K562 (cell line): ENCODE data around the gene PGAP2. TPM values are rescaled to one million over a fixed set of nuclear protein-coding genes. Genes with fewer than 3 reads are reported as not detected.

Experiments
- CBX5 ChIP-seq: IDR thresholded peaks from 2 replicates; pipeline ENCODE4 v1.6.1; 2014; ENCODE audit warnings: low read depth, borderline replicate concordance
- EP400 ChIP-seq: fragments of 450-650 bp; IDR thresholded peaks from 2 replicates; pipeline ENCODE4 v1.6.1; 2017; ENCODE audit warnings: antibody characterized with exemption, mild to moderate bottlenecking, moderate library complexity
- HDAC8 ChIP-seq: fragments of 450-650 bp; IDR thresholded peaks from 2 replicates; pipeline ENCODE4 v1.6.1; 2016; ENCODE audit warnings: mild to moderate bottlenecking, missing genetic modification characterization, moderate library complexity, missing compliant biosample characterization
- HOXB6 ChIP-seq: fragments of 250-450 bp; sonication (Bioruptor Pico); IDR thresholded peaks from 2 replicates; pipeline ENCODE4 v1.5.1; 2022; ENCODE audit warnings: mild to moderate bottlenecking, borderline replicate concordance
- KAT8 ChIP-seq: fragments of 450-650 bp; IDR thresholded peaks from 2 replicates; pipeline ENCODE4 v1.6.1; 2016; ENCODE audit warnings: low read depth, mild to moderate bottlenecking
- MTF1 ChIP-seq: fragments of 250-450 bp; sonication (Bioruptor Pico); IDR thresholded peaks from 2 replicates; pipeline ENCODE4 v1.9.0; 2021; ENCODE audit warnings: moderate library complexity, mild to moderate bottlenecking, inconsistent platforms, borderline replicate concordance
- NCOA6 ChIP-seq: fragments of 450-650 bp; IDR thresholded peaks from 2 replicates; pipeline ENCODE4 v1.6.1; 2017; ENCODE audit warnings: mild to moderate bottlenecking
- NR2F6 ChIP-seq: fragments of 450-650 bp; formaldehyde crosslinking; IDR thresholded peaks from 2 replicates; pipeline ENCODE4 v1.4.0; 2020; ENCODE audit warnings: mild to moderate bottlenecking
- PHTF2 ChIP-seq: fragments of 250-450 bp; sonication (Bioruptor Pico); IDR thresholded peaks from 2 replicates; pipeline ENCODE4 v1.5.0; 2021; ENCODE audit warnings: mild to moderate bottlenecking
- PPARD ChIP-seq: fragments of 250-450 bp; sonication (Bioruptor Pico); IDR thresholded peaks from 2 replicates; pipeline ENCODE4 v1.8.0; 2022; ENCODE audit warnings: inconsistent platforms, mild to moderate bottlenecking, moderate library complexity
- SAFB2 ChIP-seq: fragments of 200-400 bp; formaldehyde crosslinking; IDR thresholded peaks from 2 replicates; pipeline ENCODE4 v1.6.1; 2018; ENCODE audit warnings: borderline replicate concordance, low read length, low read depth, moderate library complexity; ENCODE audit not compliant: severe bottlenecking
- SMAD3 ChIP-seq: fragments of 450-650 bp; formaldehyde crosslinking; conservative IDR thresholded peaks from 2 replicates; pipeline ENCODE4 v1.4.0; 2020; ENCODE audit warnings: mild to moderate bottlenecking
- ZBED1 ChIP-seq: IDR thresholded peaks from 2 replicates; pipeline ENCODE4 v1.6.1; 2014
- ZNF121 ChIP-seq: sonication (generic); formaldehyde crosslinking; conservative IDR thresholded peaks from 2 replicates; pipeline ENCODE4 v1.8.0; 2022; ENCODE audit warnings: missing genetic modification reagents
- ZNF282 ChIP-seq: sonication (generic); formaldehyde crosslinking; IDR thresholded peaks from 2 replicates; pipeline ENCODE4 v1.8.1; 2023; ENCODE audit warnings: missing genetic modification reagents
- ZSCAN29 ChIP-seq: fragments of 450-650 bp; IDR thresholded peaks from 2 replicates; pipeline ENCODE4 v1.6.1; 2017
- polyA plus RNA-seq, 8 experiments: library from polyadenylated mRNA; depleted of rRNA in 4 of 8; stranded (reverse) in 5 of 8; unstranded in 3 of 8; fragments of >200 nt; fragmentation: Nextera tagmentation in 2 of 8; fragmentation: Illumina TruSeq in 1 of 8; extraction: Ambion mirVana in 2 of 8; extraction: Trizol in 1 of 8; gene quantifications; 2 replicates each; pipeline versions ENCODE4 v1.2.1 to v1.2.3, GENCODE V29; 2011 to 2014; ENCODE audit warnings: inconsistent platforms in 1 of 8, missing spikeins in 1 of 8
- total RNA-seq, 7 experiments: library from RNA; depleted of rRNA in 6 of 7; stranded (reverse); fragments of >200 nt in 6 of 7; fragmentation: Illumina TruSeq in 2 of 7; extraction: Trizol in 2 of 7; gene quantifications; 2 replicates each; pipeline versions ENCODE4 v1.2.1 to v1.2.3, GENCODE V29; 2011 to 2021; ENCODE audit warnings: low replicate concordance in 1 of 7
- TF ChIP-seq, protein P1 (sequence below): sonication (generic); formaldehyde crosslinking; IDR thresholded peaks from 2 replicates; pipeline ENCODE4 v1.8.0; 2022; ENCODE audit warnings: mild to moderate bottlenecking, missing genetic modification reagents
- TF ChIP-seq, protein P2 (sequence below): fragments of 200-800 bp; sonication (Bioruptor generic); IDR thresholded peaks from 2 replicates; pipeline ENCODE4 v1.6.1; 2016; ENCODE audit warnings: missing genetic modification characterization, missing compliant biosample characterization
- TF ChIP-seq, protein P3 (sequence below), 2 experiments: fragments of 450-650 bp; IDR thresholded peaks; 2 replicates each; pipeline ENCODE4 v1.6.1; 2018; ENCODE audit warnings: mild to moderate bottlenecking in 2 of 2, low read depth in 1 of 2; ENCODE audit not compliant: partially characterized antibody in 2 of 2

Gene PGAP2
- total and polyA plus RNA-seq, 9 of the 15 experiments (the other 6 are each of a cell fraction or from before 2014, with no cell fraction given), result 17.9 to 47.2 (median 33.7) TPM

DNA sequence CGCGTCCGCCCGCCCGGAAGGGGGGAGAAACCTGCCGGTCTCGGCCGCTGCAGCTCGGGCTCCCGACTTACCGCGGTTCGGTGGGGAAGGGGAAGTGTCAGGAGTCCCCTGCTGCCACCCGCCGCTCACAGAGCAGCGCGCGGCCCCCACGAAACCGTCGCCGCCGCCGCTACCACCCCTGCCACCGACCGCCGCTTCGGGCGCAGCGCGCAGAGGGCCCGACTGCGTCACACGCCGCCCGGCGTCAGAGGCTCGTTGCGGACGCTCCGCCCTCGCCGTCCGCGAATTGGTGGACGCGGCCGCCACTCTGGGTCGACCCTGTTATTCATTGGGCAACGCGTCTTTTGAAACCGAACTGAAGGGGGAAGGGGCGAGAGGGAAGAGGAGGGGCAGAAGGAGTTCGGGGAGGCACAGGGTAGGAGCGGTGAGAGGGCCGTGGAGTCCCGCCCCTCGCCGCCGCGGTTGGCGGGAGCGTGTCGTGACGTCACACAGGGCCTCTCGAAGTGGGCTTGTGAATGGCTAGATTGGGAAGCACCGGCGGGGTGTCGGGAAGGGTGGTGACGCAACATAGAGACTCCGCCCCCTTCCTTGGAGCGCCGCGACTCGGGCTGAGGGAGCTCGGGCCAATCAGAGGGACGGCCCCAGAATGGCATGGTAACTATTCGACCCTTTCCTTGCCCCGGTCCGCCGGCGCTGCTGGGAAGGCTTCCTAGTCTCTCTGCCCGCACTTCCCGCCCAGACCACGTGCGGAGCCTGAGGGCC lies 10.8 kb upstream of the PGAP2 start, which contains the start of gene NUP98 (continued):
- TF ChIP-seq, protein P1, sequence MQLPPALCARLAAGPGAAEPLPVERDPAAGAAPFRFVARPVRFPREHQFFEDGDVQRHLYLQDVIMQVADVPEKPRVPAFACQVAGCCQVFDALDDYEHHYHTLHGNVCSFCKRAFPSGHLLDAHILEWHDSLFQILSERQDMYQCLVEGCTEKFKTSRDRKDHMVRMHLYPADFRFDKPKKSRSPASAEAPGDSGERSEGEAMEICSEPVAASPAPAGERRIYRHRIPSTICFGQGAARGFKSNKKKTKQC (CRISPR knock-in tag), result peak; percentile 79; the same call in 1 of the 2 replicates
- no peak for TF ChIP-seq MTF1 (CRISPR knock-in tag)
- TF ChIP-seq, protein P2, sequence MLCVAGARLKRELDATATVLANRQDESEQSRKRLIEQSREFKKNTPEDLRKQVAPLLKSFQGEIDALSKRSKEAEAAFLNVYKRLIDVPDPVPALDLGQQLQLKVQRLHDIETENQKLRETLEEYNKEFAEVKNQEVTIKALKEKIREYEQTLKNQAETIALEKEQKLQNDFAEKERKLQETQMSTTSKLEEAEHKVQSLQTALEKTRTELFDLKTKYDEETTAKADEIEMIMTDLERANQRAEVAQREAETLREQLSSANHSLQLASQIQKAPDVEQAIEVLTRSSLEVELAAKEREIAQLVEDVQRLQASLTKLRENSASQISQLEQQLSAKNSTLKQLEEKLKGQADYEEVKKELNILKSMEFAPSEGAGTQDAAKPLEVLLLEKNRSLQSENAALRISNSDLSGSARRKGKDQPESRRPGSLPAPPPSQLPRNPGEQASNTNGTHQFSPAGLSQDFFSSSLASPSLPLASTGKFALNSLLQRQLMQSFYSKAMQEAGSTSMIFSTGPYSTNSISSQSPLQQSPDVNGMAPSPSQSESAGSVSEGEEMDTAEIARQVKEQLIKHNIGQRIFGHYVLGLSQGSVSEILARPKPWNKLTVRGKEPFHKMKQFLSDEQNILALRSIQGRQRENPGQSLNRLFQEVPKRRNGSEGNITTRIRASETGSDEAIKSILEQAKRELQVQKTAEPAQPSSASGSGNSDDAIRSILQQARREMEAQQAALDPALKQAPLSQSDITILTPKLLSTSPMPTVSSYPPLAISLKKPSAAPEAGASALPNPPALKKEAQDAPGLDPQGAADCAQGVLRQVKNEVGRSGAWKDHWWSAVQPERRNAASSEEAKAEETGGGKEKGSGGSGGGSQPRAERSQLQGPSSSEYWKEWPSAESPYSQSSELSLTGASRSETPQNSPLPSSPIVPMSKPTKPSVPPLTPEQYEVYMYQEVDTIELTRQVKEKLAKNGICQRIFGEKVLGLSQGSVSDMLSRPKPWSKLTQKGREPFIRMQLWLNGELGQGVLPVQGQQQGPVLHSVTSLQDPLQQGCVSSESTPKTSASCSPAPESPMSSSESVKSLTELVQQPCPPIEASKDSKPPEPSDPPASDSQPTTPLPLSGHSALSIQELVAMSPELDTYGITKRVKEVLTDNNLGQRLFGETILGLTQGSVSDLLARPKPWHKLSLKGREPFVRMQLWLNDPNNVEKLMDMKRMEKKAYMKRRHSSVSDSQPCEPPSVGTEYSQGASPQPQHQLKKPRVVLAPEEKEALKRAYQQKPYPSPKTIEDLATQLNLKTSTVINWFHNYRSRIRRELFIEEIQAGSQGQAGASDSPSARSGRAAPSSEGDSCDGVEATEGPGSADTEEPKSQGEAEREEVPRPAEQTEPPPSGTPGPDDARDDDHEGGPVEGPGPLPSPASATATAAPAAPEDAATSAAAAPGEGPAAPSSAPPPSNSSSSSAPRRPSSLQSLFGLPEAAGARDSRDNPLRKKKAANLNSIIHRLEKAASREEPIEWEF, result no peak
- TF ChIP-seq, protein P3, sequence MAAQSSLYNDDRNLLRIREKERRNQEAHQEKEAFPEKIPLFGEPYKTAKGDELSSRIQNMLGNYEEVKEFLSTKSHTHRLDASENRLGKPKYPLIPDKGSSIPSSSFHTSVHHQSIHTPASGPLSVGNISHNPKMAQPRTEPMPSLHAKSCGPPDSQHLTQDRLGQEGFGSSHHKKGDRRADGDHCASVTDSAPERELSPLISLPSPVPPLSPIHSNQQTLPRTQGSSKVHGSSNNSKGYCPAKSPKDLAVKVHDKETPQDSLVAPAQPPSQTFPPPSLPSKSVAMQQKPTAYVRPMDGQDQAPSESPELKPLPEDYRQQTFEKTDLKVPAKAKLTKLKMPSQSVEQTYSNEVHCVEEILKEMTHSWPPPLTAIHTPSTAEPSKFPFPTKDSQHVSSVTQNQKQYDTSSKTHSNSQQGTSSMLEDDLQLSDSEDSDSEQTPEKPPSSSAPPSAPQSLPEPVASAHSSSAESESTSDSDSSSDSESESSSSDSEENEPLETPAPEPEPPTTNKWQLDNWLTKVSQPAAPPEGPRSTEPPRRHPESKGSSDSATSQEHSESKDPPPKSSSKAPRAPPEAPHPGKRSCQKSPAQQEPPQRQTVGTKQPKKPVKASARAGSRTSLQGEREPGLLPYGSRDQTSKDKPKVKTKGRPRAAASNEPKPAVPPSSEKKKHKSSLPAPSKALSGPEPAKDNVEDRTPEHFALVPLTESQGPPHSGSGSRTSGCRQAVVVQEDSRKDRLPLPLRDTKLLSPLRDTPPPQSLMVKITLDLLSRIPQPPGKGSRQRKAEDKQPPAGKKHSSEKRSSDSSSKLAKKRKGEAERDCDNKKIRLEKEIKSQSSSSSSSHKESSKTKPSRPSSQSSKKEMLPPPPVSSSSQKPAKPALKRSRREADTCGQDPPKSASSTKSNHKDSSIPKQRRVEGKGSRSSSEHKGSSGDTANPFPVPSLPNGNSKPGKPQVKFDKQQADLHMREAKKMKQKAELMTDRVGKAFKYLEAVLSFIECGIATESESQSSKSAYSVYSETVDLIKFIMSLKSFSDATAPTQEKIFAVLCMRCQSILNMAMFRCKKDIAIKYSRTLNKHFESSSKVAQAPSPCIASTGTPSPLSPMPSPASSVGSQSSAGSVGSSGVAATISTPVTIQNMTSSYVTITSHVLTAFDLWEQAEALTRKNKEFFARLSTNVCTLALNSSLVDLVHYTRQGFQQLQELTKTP (IDR thresholded peaks at IDR 0.05; ENCODE audit: low read depth in 1 of 2, partially characterized antibody in 2 of 2), result no peak
- no peak for TF ChIP-seq SMAD3
- TF ChIP-seq HDAC8 (tag), result 0 out of 2 replicates have a peak, but pooled peaks have one; percentile 33
- TF ChIP-seq NCOA6, result peak; percentile 56; the same call in 1 of the 2 replicates
- TF ChIP-seq CBX5, result no peak
- TF ChIP-seq HOXB6 (CRISPR knock-in tag), result no peak
- no peak; the same call in 1 of the 2 replicates for TF ChIP-seq ZBED1
- no peak for TF ChIP-seq SAFB2
- no peak for TF ChIP-seq NR2F6 (CRISPR knock-in tag)
- no peak for TF ChIP-seq ZNF121 (CRISPR knock-in tag)
- TF ChIP-seq PHTF2 (CRISPR knock-in tag), result no peak
- TF ChIP-seq PPARD, result no peak
- TF ChIP-seq EP400, result peak; percentile 89; the same call in 1 of the 2 replicates
- peak; percentile 62; the same call in 1 of the 2 replicates for TF ChIP-seq ZNF282 (CRISPR knock-in tag)
- no peak for TF ChIP-seq ZSCAN29
- TF ChIP-seq KAT8, result no peak
